OCI-LY7 (cell line): ENCODE results near the gene CADM2. TPM values are rescaled to one million over a fixed set of nuclear protein-coding genes. Genes with fewer than 3 reads are reported as not detected.
"Not testable (repeated sequence)": the region's sequence is repeated elsewhere in the genome, so short reads cannot be mapped to it uniquely, and the experiment has no call there.

ENCODE experiments used
- BruUV-seq: library from RNA; stranded (reverse); fragments of 400-500 nt; replicated peaks from 2 replicates; lab custom pipeline; 2021; lab: Mats Ljungman, UMichigan
- CTCF ChIA-PET: fragments of 300-600 bp; sonication (Branson Sonifier 250); formaldehyde crosslinking; loops from one replicate; lab custom pipeline; 2022; ENCODE audit warnings: antibody characterized with exemption; ENCODE audit not compliant: unreplicated experiment; lab: Charles Lee
- POLR2A ChIA-PET: fragments of 300-600 bp; sonication (Branson Sonifier 250); formaldehyde crosslinking; loops from one replicate; lab custom pipeline; 2022; ENCODE audit warnings: antibody characterized with exemption; lab: Charles Lee
- DNase-seq: peaks from one replicate; pipeline ENCODE4 v3.0.0-alpha.2; 2015; ENCODE audit warnings: low spot score
- H2AFZ ChIP-seq: fragments of 200-600 bp; sonication (generic), shearing (Covaris generic); 2 replicates; pipeline ENCODE4 v1.6.1; 2014; ENCODE audit warnings: mild to moderate bottlenecking, antibody characterized with exemption, low read length, moderate library complexity
- H3K27ac ChIP-seq: fragments of 200-600 bp; sonication (generic); 2 replicates; pipeline ENCODE4 v1.5.1; 2014; ENCODE audit warnings: mixed run types, low read depth, mild to moderate bottlenecking, moderate library complexity, low read length, inconsistent platforms; ENCODE audit not compliant: poor library complexity, severe bottlenecking
- H3K36me3 ChIP-seq: fragments of 200-600 bp; sonication (generic); 2 replicates; pipeline ENCODE4 v1.6.1; 2014; ENCODE audit warnings: mild to moderate bottlenecking, antibody characterized with exemption, low read length, moderate library complexity, mixed read lengths; ENCODE audit not compliant: insufficient read depth
- H3K4me1 ChIP-seq: fragments of 200-600 bp; sonication (generic); 2 replicates; pipeline ENCODE4 v1.5.1; 2014; ENCODE audit warnings: mild to moderate bottlenecking, low read length; ENCODE audit not compliant: insufficient read depth, poor library complexity, severe bottlenecking
- H3K4me2 ChIP-seq: fragments of 200-600 bp; sonication (generic); 2 replicates; pipeline ENCODE4 v1.6.1; 2014; ENCODE audit warnings: mild to moderate bottlenecking, low read length
- H3K4me3 ChIP-seq: fragments of 200-600 bp; sonication (generic); 2 replicates; pipeline ENCODE4 v1.5.1; 2014; ENCODE audit warnings: mild to moderate bottlenecking, low read depth, low read length; ENCODE audit not compliant: poor library complexity, severe bottlenecking
- H3K79me2 ChIP-seq: fragments of 200-600 bp; sonication (generic); 2 replicates; pipeline ENCODE4 v1.6.1; 2016; ENCODE audit warnings: low read depth, mild to moderate bottlenecking, low read length, moderate library complexity, mixed read lengths; ENCODE audit not compliant: insufficient read depth
- H3K9me2 ChIP-seq: fragments of 200-600 bp; sonication (generic); 2 replicates; pipeline ENCODE4 v1.6.1; 2016; ENCODE audit warnings: mild to moderate bottlenecking, low read length, mixed read lengths; ENCODE audit not compliant: insufficient read depth
- H3K9me3 ChIP-seq: fragments of 200-600 bp; sonication (generic); 2 replicates; pipeline ENCODE4 v1.6.1; 2014; ENCODE audit warnings: mild to moderate bottlenecking, mixed run types, low read length, mixed read lengths
- H4K20me1 ChIP-seq: fragments of 200-600 bp; sonication (generic); 2 replicates; pipeline ENCODE4 v1.6.1; 2014; ENCODE audit warnings: mild to moderate bottlenecking, antibody characterized with exemption, low read length, moderate library complexity, mixed read lengths; ENCODE audit not compliant: insufficient read depth
- EZH2phosphoT487 ChIP-seq: fragments of 200-600 bp; sonication (generic); IDR thresholded peaks from 2 replicates; pipeline ENCODE4 v1.6.1; 2018; ENCODE audit warnings: low read depth, borderline replicate concordance, mild to moderate bottlenecking, mixed run types, antibody characterized with exemption, low read length, moderate library complexity, mixed read lengths
- intact Hi-C: fragments of 100-400 bp; cut with micrococcal nuclease; formaldehyde crosslinking; loops from one replicate; pipeline ENCODE4 v1.10.0; 2022; ENCODE audit not compliant: unreplicated experiment
- total RNA-seq, 2 experiments: library from RNA; depleted of rRNA in 1 of 2; stranded (reverse); fragments of >200 nt in 1 of 2; shearing (Covaris generic) in 1 of 2; gene quantifications; 2 replicates each; pipeline ENCODE4 v1.2.3, GENCODE V29; 2014 to 2022
- TF ChIP-seq, protein P1 (sequence below): fragments of 200-600 bp; sonication (generic); conservative IDR thresholded peaks from 2 replicates; pipeline ENCODE4 v1.5.1; 2014; ENCODE audit warnings: mild to moderate bottlenecking, antibody characterized with exemption, low read length, moderate library complexity, mixed read lengths

The CADM2 gene
- total RNA-seq, 2 experiments from 2014 or later: not detected

DNA sequence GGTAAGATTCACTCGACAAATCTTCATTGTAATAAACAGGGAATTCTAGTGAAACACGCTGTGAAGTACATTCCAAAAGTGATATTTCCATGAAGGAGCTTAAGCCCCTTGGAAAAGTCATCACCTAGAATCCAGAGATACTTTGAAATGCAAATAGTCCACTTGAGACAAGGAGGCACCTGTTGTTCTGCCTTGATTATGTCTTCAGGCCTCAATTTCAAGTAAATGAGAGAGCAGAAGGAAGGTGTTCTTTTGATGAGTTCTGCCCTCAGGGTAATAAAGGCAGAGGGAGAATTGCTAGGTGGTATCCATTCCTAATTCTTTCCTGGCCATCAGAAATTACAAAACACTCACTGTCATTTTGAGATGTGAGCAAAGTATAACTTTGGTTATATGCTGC lies 162.1 kb downstream of the CADM2 start:
- TF ChIP-seq, protein P1, sequence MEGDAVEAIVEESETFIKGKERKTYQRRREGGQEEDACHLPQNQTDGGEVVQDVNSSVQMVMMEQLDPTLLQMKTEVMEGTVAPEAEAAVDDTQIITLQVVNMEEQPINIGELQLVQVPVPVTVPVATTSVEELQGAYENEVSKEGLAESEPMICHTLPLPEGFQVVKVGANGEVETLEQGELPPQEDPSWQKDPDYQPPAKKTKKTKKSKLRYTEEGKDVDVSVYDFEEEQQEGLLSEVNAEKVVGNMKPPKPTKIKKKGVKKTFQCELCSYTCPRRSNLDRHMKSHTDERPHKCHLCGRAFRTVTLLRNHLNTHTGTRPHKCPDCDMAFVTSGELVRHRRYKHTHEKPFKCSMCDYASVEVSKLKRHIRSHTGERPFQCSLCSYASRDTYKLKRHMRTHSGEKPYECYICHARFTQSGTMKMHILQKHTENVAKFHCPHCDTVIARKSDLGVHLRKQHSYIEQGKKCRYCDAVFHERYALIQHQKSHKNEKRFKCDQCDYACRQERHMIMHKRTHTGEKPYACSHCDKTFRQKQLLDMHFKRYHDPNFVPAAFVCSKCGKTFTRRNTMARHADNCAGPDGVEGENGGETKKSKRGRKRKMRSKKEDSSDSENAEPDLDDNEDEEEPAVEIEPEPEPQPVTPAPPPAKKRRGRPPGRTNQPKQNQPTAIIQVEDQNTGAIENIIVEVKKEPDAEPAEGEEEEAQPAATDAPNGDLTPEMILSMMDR: no peak
- no peak for TF ChIP-seq EZH2phosphoT487
- Histone ChIP-seq H2AFZ (no peak overlapping the region), H3K4me1 (no peaks in the 10 kb centered on the region), H3K79me2 (no peaks in the 10 kb centered on the region), H4K20me1 (no peaks in the 10 kb centered on the region), H3K4me3 (no peak overlapping the region), H3K4me2 (no peak overlapping the region), H3K27ac (no peak overlapping the region), H3K9me2 (no peaks in the 10 kb centered on the region), H3K36me3 (no peaks in the 10 kb centered on the region), H3K9me3 (no peaks in the 10 kb centered on the region)
- ChIA-PET POLR2A (no interaction called here), CTCF (no interaction called here)
- no peak for DNase-seq
- intact Hi-C loops: no loop called here
- BruUV-seq: no TSS peak

- POLR2A ChIA-PET, H3K36me3 ChIP-seq, H3K9me2 ChIP-seq, DNase-seq, H3K4me3 ChIP-seq, H3K4me2 ChIP-seq, H4K20me1 ChIP-seq, H3K4me1 ChIP-seq, H3K9me3 ChIP-seq, CTCF ChIA-PET, BruUV-seq, H3K79me2 ChIP-seq, intact Hi-C loops, H3K27ac ChIP-seq, H2AFZ ChIP-seq: not testable (repeated sequence)
Measured at GRCh38 chr3:85132864-85133263, 174.1 kb downstream of the CADM2 start.

GRCh38 chr3:85133691-85134420 lies 175.1 kb downstream of the CADM2 start:
- H3K36me3 ChIP-seq, H3K27ac ChIP-seq, H3K9me2 ChIP-seq, H3K4me2 ChIP-seq, POLR2A ChIA-PET, H3K9me3 ChIP-seq, H3K79me2 ChIP-seq, H3K4me3 ChIP-seq, CTCF ChIA-PET, H4K20me1 ChIP-seq, H3K4me1 ChIP-seq, intact Hi-C loops, DNase-seq, H2AFZ ChIP-seq, BruUV-seq: not testable (repeated sequence)
